Measurements from ENCODE around the gene DGCR2.
"Not testable (repeated sequence)": the region's sequence is repeated elsewhere in the genome, so short reads cannot be mapped to it uniquely, and the experiment has no call there.

The DGCR2 gene

DNA sequence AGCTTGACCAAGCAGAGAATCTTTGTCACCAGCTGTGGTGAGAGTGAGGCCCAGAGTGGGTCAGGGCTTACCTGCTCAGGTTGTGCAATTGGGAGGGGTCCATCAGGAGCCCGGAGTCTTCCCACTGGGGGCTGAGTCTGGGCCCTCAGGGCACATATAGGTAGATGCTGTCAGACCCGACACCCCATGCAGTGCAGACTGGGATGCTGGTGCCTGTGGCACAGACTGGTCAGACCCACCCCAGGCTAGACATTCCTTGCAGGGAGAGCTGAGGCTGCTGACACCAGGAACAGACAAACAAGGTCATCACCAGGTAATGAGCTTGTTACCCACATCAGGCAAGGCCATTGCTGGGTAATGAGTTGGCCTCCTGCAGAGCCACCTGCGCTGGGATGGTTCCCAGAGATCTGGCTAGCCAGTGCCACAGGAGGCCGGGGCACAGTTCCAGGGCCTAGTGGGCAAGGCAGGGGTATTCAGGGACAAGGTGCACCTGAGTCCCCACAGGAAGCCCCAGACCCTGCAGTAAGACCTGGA lies 97.2 kb downstream of the DGCR2 start:
- not testable (repeated sequence) for DNase-seq

DNA sequence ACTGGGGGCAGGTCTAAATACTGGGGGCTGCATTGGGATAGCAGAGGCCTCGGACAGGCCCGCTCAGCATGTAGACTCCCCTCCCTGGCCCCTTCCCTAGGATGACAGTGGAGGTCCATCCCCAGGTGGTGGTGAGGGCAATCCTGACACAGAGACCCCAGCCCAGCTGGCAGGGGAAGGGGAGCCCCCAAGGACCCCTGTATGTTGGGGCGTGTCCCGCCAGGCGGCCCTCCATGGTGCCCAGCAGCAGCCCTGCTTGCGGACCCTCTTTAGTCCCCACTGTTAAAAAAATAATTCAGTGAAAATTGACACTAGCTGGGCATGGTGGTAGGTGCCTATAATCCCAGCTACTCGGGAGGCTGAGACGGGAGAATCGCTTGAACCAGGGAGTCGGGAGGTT lies 98.3 kb downstream of the DGCR2 start:
- DNase-seq = not testable (repeated sequence)

DNA sequence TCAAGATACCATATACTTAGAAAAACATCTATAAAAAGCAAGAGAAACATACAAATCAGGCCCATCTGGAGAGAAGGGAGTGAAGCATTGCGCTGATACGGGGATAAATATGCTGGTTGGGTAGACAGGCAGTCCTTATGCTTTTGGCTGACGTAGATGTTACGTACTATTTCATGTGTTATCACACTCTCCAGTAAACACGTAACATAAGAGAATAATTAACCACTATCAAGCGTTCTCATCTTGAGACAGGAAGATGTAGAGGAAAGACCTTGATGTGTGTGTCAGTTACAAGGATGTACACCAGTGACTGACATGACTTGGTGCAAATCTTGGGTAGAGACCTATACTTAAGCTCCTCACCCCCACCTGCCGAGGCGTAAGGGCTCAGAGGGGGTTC lies 99.5 kb downstream of the DGCR2 start:
- no peak for DNase-seq

DNA sequence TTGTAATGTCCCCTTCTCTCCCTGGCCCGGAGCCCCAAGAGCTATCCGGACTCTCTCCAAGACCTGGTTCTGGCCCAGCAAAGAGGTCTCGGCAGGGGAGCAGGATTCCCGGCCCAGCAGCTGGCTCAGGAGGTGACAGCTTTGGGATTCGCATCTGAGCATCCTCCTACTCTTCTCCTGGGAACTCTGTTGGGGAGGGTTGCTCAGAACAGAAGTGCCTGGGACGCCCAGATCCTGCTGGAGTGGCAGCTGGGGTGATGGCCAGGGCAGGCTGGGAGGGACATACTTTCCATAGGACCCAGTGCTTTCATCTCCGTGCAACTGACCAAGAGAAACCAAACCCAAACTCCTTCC lies 102.6 kb downstream of the DGCR2 start:
- DNase-seq = no peak

GRCh38 chr22:19019029-19019678 lies 103.1 kb downstream of the DGCR2 start:
- no peak for DNase-seq

DNA sequence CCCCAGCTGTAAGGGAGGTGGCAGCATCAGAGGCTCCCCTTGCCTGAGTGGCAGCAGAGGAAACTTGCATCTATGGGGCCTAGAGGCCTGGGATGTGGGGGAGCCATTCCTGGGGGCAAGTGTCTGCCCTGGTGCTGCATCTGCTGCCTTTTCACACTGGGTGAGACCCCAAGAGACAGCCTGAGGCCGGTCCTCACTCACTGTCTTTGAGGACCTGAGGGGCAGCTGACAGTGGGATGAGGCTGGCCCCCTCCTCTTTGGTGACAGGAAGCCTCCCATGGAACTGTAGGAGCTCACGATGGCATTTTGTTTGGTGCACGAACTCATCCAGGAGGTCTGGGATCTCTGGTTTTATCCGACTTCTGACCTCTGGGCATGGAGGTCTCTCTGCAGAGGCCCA lies 104.0 kb downstream of the DGCR2 start:
- no peak for DNase-seq

DNA sequence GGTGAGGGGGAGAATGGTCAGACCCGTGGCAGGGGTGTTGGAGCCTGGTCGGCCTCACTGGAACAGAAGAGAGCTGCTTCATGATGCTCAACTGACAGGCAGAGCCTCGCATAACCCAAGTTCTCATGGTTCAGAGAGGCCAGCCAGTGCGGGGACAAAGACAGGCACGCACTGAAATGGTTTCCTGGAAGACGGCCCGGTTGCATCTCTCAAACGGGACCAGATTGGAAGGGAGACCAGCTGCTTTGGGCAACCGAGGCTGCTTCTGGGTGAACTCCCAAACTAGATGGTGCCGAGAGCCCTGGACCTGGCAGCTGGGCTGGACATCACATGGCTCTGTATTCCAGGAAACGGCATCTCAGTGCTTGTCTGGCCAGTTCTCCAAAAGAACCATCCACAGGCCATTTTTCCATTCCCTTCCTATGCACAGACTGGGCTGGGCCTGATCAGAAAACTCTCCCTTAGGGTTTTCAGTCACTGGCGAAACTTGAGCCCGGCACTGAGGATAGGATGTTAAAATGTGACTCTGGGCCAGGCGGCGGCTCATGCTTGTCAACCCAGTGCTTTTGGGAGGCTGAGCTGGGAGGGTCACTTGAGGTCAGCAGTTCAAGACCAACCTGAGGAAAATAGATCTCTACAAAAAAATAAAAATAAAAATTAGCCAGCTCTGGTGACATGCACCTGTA lies 106.0 kb downstream of the DGCR2 start:
- DNase-seq = no peak

- no peak for DNase-seq
Measured at GRCh38 chr22:19014886-19015285, 107.3 kb downstream of the DGCR2 start.

GRCh38 chr22:19013881-19014598 lies 108.2 kb downstream of the DGCR2 start:
- DNase-seq = not testable (repeated sequence)

- not testable (repeated sequence) for DNase-seq
Measured at GRCh38 chr22:19013411-19013810, 108.8 kb downstream of the DGCR2 start.

DNA sequence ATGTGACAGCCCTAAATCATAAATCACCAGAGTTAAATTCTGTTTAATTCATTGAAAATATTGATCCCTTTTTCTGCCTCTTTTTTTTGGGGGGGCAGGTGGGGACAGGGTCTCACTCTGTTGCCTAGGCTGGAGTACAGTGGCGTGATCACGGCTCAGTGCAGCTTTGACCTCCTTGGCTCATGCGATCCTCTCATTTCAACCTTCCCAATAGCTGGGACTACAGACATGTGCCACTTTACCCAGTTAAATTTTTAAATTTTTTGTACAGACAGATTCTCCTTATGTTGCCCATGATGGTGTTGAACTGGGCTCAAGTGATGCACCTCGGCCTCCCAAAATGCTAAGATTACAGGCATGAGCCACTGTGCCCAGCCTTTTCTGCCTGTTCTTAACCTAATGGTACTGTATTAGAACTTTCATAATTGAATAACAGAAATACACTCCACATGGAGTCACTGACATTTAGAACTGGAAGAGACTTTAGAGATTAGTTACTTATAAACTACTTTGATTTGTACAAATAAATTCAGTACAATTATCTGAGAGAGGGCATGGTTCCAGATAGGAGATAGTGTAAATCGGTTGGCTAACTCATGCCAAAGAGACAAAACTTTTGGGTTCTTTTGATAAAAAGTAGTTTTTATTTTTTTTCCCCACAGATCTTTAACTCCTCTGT lies 109.8 kb downstream of the DGCR2 start:
- DNase-seq = no peak

DNA sequence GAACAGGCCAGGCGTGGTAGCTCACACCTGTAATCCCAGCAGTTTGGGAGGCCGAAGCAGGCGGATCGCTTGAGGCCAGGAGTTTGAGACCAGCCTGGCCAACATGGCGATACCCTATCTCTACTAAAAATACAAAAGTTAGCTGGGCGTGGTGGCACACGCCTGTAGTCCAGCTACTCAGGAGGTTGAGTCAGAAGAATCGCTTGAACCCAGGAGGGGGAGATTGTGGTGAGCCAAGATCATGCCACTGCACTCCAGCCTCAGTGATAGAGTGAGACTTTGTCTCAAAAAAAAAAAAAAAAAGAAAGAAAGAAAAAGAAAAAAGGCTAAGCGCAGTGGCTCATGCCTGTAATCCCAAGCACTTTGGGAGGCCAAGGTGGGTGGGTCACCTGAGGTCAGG lies 110.6 kb downstream of the DGCR2 start:
- DNase-seq = not testable (repeated sequence)

GRCh38 chr22:19011075-19011474 lies 111.1 kb downstream of the DGCR2 start:
- no peak for DNase-seq

DNA sequence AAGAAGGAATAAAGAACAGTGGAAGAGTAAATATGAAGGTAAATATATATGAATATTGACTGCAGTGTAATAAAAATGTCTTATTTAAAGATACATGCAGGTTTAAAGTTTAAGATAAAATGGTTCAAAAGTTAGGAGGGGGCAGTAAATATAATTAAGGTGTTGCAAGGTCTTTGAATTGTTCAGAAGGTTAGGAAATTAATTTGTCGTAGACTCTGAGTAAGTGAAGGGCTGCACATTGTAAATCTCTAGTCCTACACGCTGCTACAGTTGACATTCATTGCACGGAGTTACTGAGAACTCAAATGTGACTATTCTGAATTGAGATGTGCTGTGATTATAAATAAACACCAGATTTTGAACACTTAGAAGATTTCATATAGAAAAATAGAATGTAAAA lies 116.3 kb downstream of the DGCR2 start:
- DNase-seq = no peak

GRCh38 chr22:19004471-19004870 lies 117.7 kb downstream of the DGCR2 start:
- DNase-seq = no peak

DNA sequence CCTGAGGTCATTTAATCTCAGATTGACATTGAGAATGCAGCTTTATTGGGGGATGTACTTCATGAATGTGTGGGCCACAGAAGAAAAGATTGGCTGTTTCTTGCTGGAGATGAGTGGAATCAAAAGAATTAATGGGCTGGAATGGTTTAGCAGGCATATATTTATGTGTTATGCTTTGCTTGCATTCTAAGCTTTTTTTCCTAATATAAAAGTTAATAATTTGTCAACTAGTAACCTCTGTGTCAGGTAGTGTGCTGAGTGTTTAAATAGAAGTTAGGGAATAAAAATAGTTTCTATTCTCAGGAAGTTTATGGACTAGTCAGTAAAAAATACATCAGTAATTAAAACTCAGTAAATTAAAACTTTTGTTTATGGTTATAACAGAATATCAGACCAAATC lies 118.7 kb downstream of the DGCR2 start:
- DNase-seq = no peak

DNA sequence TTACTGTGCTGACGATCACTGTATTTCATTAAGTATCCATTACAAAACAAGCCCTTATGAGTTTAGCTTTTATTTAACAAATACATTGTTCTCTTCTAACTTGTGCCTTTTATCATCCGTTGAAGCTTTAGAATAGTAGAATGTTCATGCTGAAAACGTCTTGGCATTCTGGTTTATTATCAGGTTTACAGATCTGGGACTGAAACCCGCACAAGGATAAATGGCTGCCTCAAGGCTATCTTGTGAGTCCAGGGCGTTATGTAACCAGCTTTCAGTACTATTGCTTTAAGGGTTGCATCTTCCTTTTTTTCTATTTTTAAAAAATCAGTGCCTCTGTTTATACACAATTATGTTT lies 119.6 kb downstream of the DGCR2 start:
- no peak for DNase-seq

- no peak for DNase-seq
Measured at GRCh38 chr22:19001204-19001603, 121.0 kb downstream of the DGCR2 start.

DNA sequence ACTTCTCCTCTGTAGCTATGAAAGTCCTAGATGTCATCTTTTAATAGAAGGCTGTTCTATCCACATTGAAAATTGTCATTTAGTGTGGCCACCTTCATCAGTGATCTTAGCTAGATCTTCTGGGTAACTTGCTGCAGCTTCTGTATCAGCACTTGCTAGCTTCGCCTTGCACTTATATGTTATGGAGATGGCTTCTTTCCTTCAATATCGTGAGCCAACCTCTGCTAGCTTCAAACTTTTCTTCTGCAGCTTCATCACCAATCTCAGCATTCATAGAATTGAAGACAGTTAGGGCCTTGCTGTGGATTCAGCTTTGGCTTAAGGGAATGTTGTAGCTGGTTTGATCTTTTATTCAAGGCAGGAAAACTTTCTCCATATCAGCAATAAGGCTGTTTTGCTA lies 122.1 kb downstream of the DGCR2 start:
- not testable (repeated sequence) for DNase-seq

DNA sequence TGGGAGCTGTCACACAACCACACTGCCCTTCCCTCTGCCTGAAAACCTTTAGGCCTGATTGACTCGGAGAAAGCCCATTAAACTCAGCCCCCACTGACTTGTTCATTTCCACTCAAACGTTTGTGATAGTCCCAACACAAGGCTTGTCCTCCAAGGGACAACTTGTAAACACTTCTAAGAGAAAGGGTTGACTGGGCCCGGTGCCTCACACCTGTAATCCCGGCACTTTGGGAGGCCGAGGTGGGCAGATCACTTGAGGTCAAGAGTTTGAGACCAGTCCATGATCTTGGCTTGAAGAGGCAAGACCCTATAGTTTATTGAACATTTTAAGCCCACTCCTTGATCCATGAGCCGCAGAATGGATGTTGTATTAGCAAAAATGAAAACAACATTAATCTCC lies 122.8 kb downstream of the DGCR2 start:
- no peak for DNase-seq

- no peak for DNase-seq
Measured at GRCh38 chr22:18999008-18999407, 123.2 kb downstream of the DGCR2 start.

- DNase-seq = no peak
Measured at GRCh38 chr22:18997925-18998315, 124.3 kb downstream of the DGCR2 start.

- DNase-seq = no peak
Measured at GRCh38 chr22:18997306-18997924, 124.8 kb downstream of the DGCR2 start.
